MM.1S (cell line): ENCODE measurements around the gene INHBC.

Source experiments
- CTCF ChIP-seq: fragments of 300-600 bp; sonication (generic); IDR thresholded peaks from 2 replicates; pipeline ENCODE4 v1.5.1; 2016; ENCODE audit warnings: antibody characterized with exemption, low read length, mixed read lengths
- EZH2 ChIP-seq: fragments of 300-600 bp; sonication (generic); optimal IDR thresholded peaks from 2 replicates; pipeline ENCODE3; 2017; ENCODE audit warnings: low read depth, mild to moderate bottlenecking, antibody characterized with exemption, low read length, mixed read lengths

- TF ChIP-seq CTCF (no peak), EZH2 (no peak)
Observed at GRCh38 chr12:57472391-57472790, 37.8 kb downstream of the INHBC start.
